RWPE2 (cell line): Measurements from ENCODE around the gene SORL1.

Experiments
- ATAC-seq: fragments of 200-7000 bp; cut with Tn5 transposase; 3 replicates; pipeline ENCODE4 v1.9.1; 2021; ENCODE audit warnings: low read depth
- DNase-seq: peaks from one replicate; pipeline ENCODE4 v3.0.0-alpha.2; 2020; ENCODE audit warnings: low spot score
- H3K27ac ChIP-seq: fragments of 450-650 bp; 2 replicates; pipeline ENCODE4 v1.5.1; 2017; ENCODE audit warnings: mild to moderate bottlenecking; ENCODE audit not compliant: poor library complexity, severe bottlenecking
- H3K27me3 ChIP-seq: fragments of 250-450 bp; sonication (Bioruptor Pico); 2 replicates; pipeline ENCODE4 v1.5.1; 2021; ENCODE audit warnings: mild to moderate bottlenecking, moderate library complexity; ENCODE audit not compliant: insufficient read depth, poor library complexity, severe bottlenecking
- H3K36me3 ChIP-seq: fragments of 250-450 bp; sonication (Bioruptor Pico); 2 replicates; pipeline ENCODE4 v1.5.1; 2020; ENCODE audit warnings: low read depth, mild to moderate bottlenecking, moderate library complexity
- H3K4me1 ChIP-seq: fragments of 250-450 bp; sonication (Bioruptor Pico); 2 replicates; pipeline ENCODE4 v1.5.1; 2021; ENCODE audit warnings: mild to moderate bottlenecking, moderate library complexity; ENCODE audit not compliant: insufficient read depth, poor library complexity, severe bottlenecking
- H3K4me3 ChIP-seq: fragments of 250-450 bp; sonication (Bioruptor Pico); 2 replicates; pipeline ENCODE4 v1.5.1; 2021; ENCODE audit warnings: mild to moderate bottlenecking, moderate library complexity; ENCODE audit not compliant: severe bottlenecking
- H3K9me3 ChIP-seq: fragments of 250-450 bp; sonication (Bioruptor Pico); 2 replicates; pipeline ENCODE4 v1.5.1; 2021; ENCODE audit warnings: mild to moderate bottlenecking, moderate library complexity; ENCODE audit not compliant: severe bottlenecking
- TF ChIP-seq, protein P1 (sequence below): fragments of 450-650 bp; IDR thresholded peaks from one replicate; pipeline ENCODE4 v1.5.1; 2017; ENCODE audit warnings: mild to moderate bottlenecking, moderate library complexity; ENCODE audit not compliant: poor library complexity, severe bottlenecking

Gene SORL1

DNA sequence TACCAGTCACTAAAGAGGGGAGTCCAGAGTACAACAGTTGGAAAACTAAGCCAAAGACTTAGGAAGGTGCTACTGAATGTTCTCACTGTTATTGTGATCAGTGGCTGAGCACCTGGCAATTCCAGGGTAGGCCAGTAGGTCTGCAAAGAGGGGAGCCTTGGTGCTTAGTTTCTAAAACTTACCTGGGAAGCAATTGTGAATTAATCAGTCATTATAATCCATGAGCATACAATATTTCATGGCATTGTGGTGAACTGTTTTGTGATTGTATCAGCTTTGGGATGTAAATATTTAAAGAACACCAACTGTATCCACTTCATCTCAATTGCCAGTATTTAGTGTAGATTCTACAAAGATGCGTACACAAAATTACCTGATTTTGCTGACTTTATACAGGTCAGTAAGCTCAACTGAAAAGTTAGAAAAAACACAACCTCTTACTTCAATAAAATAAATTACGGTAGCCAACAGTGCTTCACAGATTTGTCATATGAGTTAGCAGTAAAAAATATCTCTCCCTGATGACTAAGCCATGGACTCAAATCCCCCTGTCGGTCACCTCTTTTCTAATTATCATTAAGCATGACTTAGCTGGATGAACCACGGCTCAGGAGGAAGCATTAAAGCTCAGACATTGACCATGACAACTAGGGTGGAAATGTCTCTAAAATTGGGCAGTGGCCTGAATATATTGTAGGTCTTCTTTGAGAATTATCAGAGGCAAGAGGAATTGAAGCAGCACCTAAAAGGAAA, 30.8 kb upstream of the SORL1 start:
- DNase-seq (no peak), ATAC-seq (no peak)
- TF ChIP-seq, protein P1, sequence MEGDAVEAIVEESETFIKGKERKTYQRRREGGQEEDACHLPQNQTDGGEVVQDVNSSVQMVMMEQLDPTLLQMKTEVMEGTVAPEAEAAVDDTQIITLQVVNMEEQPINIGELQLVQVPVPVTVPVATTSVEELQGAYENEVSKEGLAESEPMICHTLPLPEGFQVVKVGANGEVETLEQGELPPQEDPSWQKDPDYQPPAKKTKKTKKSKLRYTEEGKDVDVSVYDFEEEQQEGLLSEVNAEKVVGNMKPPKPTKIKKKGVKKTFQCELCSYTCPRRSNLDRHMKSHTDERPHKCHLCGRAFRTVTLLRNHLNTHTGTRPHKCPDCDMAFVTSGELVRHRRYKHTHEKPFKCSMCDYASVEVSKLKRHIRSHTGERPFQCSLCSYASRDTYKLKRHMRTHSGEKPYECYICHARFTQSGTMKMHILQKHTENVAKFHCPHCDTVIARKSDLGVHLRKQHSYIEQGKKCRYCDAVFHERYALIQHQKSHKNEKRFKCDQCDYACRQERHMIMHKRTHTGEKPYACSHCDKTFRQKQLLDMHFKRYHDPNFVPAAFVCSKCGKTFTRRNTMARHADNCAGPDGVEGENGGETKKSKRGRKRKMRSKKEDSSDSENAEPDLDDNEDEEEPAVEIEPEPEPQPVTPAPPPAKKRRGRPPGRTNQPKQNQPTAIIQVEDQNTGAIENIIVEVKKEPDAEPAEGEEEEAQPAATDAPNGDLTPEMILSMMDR, result no peak
- Histone ChIP-seq H3K36me3 (no peaks in the 10 kb centered on the region), H3K4me1 (peaks cover 12% of the 10 kb centered on the region), H3K9me3 (no peaks in the 10 kb centered on the region), H3K27ac (no peak overlapping the region), H3K27me3 (no peaks in the 10 kb centered on the region), H3K4me3 (no peak overlapping the region)

DNA sequence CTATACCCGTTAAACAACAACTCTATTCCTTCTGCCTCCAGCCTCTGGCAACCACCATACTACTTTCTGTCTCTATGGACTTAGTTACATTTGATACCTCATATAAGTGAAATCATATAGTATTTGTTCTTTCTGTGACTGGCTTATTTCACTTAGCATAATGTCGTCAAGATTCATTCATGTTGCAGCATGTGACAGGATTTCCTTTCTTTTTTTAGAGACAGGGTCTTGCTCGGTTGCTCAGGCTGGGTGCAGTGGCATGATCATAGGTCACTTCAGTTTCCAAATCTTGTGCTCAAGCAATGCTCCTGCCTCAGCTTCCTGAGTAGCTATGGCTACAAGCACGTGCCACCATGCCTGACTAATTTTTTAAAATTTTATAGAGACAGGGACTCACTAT, 29.4 kb upstream of the SORL1 start:
- no peaks in the 10 kb centered on the region for H3K4me1 ChIP-seq
- no peaks in the 10 kb centered on the region for H3K36me3 ChIP-seq
- peaks cover 4% of the 10 kb centered on the region for H3K27me3 ChIP-seq
- TF ChIP-seq, protein P1, result no peak
- DNase-seq, result no peak
- no peak for ATAC-seq
- no peak overlapping the region for H3K27ac ChIP-seq
- H3K4me3 ChIP-seq, result no peak overlapping the region
- no peaks in the 10 kb centered on the region for H3K9me3 ChIP-seq

DNA sequence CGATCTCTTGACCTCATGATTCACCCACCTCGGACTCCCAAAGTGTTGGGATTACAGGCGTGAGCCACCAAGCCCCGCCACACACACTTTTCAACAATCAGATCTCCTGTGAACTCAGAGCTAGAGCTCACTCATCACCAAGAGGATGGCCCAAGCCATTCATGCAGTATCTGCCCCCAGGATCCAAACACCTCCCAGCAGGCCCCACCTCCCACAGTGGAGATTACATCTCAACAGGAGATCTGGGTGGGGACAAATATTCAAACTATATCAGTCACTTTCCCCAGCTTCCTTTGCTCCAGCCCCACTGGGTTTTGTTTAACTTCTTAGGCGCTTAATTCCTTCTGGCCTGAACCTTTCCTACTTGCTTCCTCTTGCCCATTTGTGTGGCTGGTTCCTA, 26.3 kb upstream of the SORL1 start:
- no peak overlapping the region for H3K27ac ChIP-seq
- TF ChIP-seq, protein P1, result no peak
- no peak for DNase-seq
- no peaks in the 10 kb centered on the region for H3K36me3 ChIP-seq
- no peak overlapping the region for H3K4me3 ChIP-seq
- no peak for ATAC-seq
- peaks cover 4% of the 10 kb centered on the region for H3K27me3 ChIP-seq
- no peaks in the 10 kb centered on the region for H3K9me3 ChIP-seq
- no peaks in the 10 kb centered on the region for H3K4me1 ChIP-seq

DNA sequence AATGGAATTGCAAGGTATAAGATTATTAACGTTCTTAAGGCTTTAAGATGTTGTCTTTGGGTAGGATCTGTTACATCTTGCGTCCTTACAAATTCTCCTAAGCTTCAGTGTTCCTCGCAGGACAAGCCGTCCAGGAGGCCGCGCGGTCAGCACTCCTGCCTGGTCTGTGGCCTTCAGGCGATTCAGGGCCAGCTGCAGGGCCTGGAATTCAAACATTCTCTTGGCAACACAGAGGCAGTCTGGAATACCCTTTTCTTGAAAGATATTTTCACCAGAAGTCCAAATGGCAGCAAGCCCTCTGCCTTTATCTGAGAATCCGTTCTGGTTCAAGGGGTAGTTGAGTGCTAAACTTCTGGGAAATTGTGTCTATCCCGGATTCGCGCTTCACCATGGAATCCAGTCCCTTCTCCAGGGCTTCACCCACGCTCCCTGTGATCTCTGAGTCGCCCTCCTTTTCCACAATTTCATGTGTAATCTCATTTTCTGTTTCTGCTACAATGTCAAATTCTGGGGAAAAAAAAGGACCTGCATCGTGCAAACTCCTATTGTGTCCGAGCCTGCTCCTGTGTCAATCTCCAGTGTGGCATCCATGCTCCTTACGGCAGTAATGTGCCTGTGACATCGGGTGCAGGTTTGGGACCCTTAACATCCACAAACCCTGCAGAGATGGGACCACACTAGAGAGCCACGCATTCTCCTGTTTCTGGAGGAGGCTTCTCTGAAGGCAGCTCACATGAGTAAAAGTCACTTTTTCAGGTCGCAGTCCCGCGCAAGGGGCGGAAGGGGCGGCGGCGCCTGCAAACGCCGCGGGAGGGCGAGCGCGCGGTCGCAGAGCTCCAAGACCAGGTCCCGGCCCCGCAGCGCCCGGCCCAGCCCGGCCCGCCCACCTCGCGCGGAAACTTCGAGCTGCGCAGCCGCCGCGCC, 25.4 kb upstream of the SORL1 start:
- no peaks in the 10 kb centered on the region for H3K36me3 ChIP-seq
- peak overlapping the region; percentile 8 for H3K4me3 ChIP-seq
- no peak overlapping the region for H3K27ac ChIP-seq
- no peaks in the 10 kb centered on the region for H3K9me3 ChIP-seq
- no peaks in the 10 kb centered on the region for H3K4me1 ChIP-seq
- TF ChIP-seq, protein P1, result peak; percentile 29
- no peak for DNase-seq
- peaks cover 4% of the 10 kb centered on the region for H3K27me3 ChIP-seq
- ATAC-seq, result peak; percentile 71
